ENCODE results near the gene KRT12.
A peak's percentile ranks its signal among the peaks of the same experiment; 100 is the strongest.
"Not testable (repeated sequence)": the region's sequence is repeated elsewhere in the genome, so short reads cannot be mapped to it uniquely, and the experiment has no call there.

The KRT12 gene

DNA sequence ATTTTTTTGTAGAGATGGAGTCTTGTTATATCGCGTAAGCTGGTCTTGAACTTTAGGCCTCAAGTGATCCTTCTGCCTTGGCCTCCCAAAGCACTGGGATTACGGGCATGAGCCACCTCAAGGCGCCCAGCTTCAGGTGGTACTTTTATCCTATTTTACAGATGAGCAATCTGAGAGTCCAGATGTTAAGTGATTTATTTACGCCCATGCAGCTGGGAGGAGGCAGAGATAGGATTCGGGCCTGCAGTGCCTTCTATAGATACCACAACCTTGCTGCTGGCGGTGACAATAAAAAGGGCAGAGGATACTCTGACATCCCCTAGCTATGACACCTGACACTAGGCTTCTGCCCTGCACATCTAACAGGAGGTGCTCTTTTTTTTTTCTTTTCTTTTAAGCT, 4.3 kb upstream of the KRT12 start:
- Mint-ChIP-seq H3K27ac (no peak overlapping the region), H3K27me3 (ENCODE audit: low read depth) (peaks cover 4% of the 10 kb centered on the region), H3K36me3 (ENCODE audit: low read depth) (no peaks in the 10 kb centered on the region), H3K4me1 (no peaks in the 10 kb centered on the region), H3K4me3 (no peak overlapping the region), H3K9me3 (no peaks in the 10 kb centered on the region)
- no peak for TF ChIP-seq CTCF (IDR thresholded peaks at IDR 0.05; ENCODE audit: unreplicated experiment in 3 of 3)

DNA sequence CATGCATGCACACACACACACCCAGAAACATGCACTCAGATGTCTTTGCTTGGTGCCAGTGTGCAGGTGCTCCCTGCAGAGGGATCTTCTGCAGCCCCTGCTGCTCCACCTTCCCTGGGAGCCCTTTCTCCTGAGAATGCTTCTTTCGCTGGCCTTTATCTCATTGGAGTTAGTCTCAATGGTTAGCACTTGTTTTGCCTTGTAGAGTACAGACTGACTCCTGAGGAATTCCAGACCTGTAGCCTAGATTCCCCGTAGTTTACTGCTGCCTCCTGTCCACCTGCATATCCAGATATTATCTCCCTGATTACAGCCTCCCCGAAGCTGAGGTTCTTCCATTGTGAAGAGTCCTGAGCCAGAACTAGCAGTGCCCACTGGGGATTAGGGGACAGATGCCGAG, 3.1 kb upstream of the KRT12 start:
- Mint-ChIP-seq H3K27me3 (ENCODE audit: low read depth) (peaks cover 3% of the 10 kb centered on the region), H3K27ac (no peak overlapping the region), H3K9me3 (no peaks in the 10 kb centered on the region), H3K4me3 (no peak overlapping the region), H3K4me1 (no peaks in the 10 kb centered on the region), H3K36me3 (ENCODE audit: low read depth) (no peaks in the 10 kb centered on the region)
- TF ChIP-seq CTCF (IDR thresholded peaks at IDR 0.05; ENCODE audit: unreplicated experiment in 3 of 3): no peak

GRCh38 chr17:40864661-40865390, 2.2 kb downstream of the KRT12 start:
- H3K4me1 Mint-ChIP-seq: peaks cover 2% of the 10 kb centered on the region
- H3K36me3 Mint-ChIP-seq (ENCODE audit: low read depth): no peaks in the 10 kb centered on the region
- no peak for TF ChIP-seq CTCF (IDR thresholded peaks at IDR 0.05; ENCODE audit: unreplicated experiment in 3 of 3)
- no peaks in the 10 kb centered on the region for H3K9me3 Mint-ChIP-seq
- H3K27me3 Mint-ChIP-seq (ENCODE audit: low read depth): no peaks in the 10 kb centered on the region
- no peak overlapping the region for H3K27ac Mint-ChIP-seq
- H3K4me3 Mint-ChIP-seq: no peak overlapping the region

DNA sequence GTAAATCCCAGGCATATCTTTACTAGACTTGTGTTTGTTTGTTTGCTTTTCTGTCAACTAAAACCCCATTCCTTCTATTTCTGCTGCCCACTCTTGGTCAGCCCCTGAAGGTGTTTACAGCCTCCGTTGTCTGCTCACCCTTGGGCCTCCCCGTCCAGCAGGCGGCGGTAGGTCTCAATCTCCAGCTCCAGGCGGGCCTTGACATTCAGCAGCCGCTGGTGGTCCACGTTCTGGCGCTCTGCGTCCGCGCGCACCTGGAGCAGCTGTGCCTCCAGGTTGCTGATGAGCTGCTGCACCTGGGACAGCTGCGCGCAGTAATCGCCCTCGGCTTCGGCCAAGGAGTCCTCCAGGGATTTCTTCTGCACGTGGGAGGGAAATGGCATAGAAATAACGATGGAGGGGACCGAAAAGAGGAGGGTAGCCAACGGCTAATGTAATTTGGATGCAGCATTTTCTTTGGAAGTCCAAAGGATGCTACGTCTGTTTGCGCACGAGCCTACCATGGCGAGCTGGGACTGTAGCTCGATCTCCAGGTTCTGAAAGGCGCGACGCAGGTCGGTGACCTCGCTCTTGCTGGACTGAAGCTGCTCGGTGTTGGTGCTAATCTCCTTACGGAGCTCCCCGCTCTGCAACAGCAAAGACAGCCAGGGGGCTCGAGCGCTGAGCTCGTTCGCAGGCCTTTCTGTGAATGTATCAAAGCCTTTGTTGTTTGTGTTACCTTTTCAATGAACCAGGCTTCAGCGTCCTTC, 3.9 kb downstream of the KRT12 start:
- Mint-ChIP-seq H3K36me3 (ENCODE audit: low read depth) (no peaks in the 10 kb centered on the region), H3K9me3 (no peaks in the 10 kb centered on the region), H3K4me3 (no peak overlapping the region), H3K4me1 (peaks cover 11% of the 10 kb centered on the region), H3K27me3 (ENCODE audit: low read depth) (no peaks in the 10 kb centered on the region), H3K27ac (no peak overlapping the region)
- peak in 1 of 3 experiments; percentile 11 for TF ChIP-seq CTCF (IDR thresholded peaks at IDR 0.05; ENCODE audit: unreplicated experiment in 3 of 3)

DNA sequence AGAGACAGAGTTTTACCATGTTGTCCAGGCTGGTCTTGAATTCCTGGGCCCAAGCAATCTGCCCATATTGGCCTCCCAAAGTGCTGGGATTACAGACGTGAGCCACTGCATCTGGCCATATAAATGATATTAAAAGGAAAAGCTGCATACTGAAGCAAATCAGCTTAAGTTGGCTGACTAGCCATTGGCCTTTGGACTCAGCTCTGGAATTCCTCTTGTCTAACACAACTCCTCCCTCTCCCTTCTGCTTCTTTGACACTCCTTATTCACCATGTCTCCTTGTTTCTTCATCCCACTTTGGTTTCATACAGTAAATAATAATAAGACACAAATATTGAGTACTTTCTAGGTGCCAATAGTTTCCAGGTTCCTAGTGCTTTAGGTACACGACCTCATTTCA, 7.5 kb downstream of the KRT12 start:
- Mint-ChIP-seq H3K4me3 (no peak overlapping the region), H3K36me3 (ENCODE audit: low read depth) (no peaks in the 10 kb centered on the region)

DNA sequence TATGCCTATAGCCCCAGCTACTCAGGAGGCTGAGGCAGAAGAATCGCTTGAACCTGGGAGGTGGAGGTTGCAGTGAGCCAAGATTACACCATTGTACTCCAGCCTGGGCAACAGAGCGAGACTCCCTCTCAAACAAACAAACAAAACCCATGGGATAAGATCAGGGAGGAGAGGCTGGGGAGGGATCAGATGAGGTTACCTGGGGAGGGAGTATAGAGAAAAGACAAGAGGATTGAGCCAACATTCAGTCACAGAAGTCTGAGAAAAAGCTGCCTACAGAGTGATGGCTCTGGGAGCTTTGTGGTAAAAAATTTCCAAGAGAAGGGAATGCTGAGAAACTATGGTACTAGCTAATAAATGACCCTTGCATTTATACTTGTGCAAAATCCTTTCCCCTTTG, 8.4 kb downstream of the KRT12 start:
- not testable (repeated sequence) for H3K36me3 Mint-ChIP-seq (ENCODE audit: low read depth); H3K4me3 Mint-ChIP-seq; H3K9me3 Mint-ChIP-seq; H3K27me3 Mint-ChIP-seq (ENCODE audit: low read depth)
- peaks cover 24% of the 10 kb centered on the region for H3K4me1 Mint-ChIP-seq
- peak overlapping the region; percentile 47 to 91 (median 67) for H3K27ac Mint-ChIP-seq

More for the DNA sequence above, 7.5 kb downstream of the KRT12 start:
- Mint-ChIP-seq H3K9me3 (no peaks in the 10 kb centered on the region), H3K27me3 (ENCODE audit: low read depth) (no peaks in the 10 kb centered on the region), H3K4me1 (peaks cover 24% of the 10 kb centered on the region), H3K27ac (peak overlapping the region in 2 of 3 experiments; percentile 3 to 47)
- no peak for TF ChIP-seq CTCF (IDR thresholded peaks at IDR 0.05; ENCODE audit: unreplicated experiment in 3 of 3)
